SIG-M5 (cell line): ENCODE measurements around the gene VWA1.
"Not testable (repeated sequence)": the region's sequence is repeated elsewhere in the genome, so short reads cannot be mapped to it uniquely, and the experiment has no call there.

ENCODE experiments used
- DNase-seq: peaks from one replicate; lab custom pipeline; 2025; lab: John Stamatoyannopoulos, UW

Gene VWA1

GRCh38 chr1:1435911-1436629, 580 bp downstream of the VWA1 start:
- no peak for DNase-seq

- no peak for DNase-seq
These were observed 1.1 kb downstream of the VWA1 start for GRCh38 chr1:1436630-1437032.

GRCh38 chr1:1437033-1437903, 1.8 kb downstream of the VWA1 start:
- no peak for DNase-seq

GRCh38 chr1:1437904-1438376, 2.5 kb downstream of the VWA1 start:
- no peak for DNase-seq

GRCh38 chr1:1438531-1439381, 3.3 kb downstream of the VWA1 start:
- DNase-seq, result no peak

- no peak for DNase-seq
These were observed 4.2 kb downstream of the VWA1 start for GRCh38 chr1:1439546-1440261.

GRCh38 chr1:1440262-1441001, 4.9 kb downstream of the VWA1 start:
- no peak for DNase-seq

- no peak for DNase-seq
These were observed 5.8 kb downstream of the VWA1 start for GRCh38 chr1:1441002-1441888.

GRCh38 chr1:1442069-1442770, 6.7 kb downstream of the VWA1 start:
- DNase-seq, result no peak

GRCh38 chr1:1446631-1447030, 11.1 kb downstream of the VWA1 start:
- DNase-seq, result not testable (repeated sequence)

- DNase-seq, result no peak
These were observed 13.7 kb downstream of the VWA1 start, which contains the start of gene ATAD3C for GRCh38 chr1:1449099-1449739. Gene ATAD3C, plus strand, starts transcription at chr1:1449689. Its CDS starts 995 bp downstream, at chr1:1450684.

- DNase-seq, result not testable (repeated sequence)
These were observed 15.1 kb downstream of the VWA1 start for GRCh38 chr1:1450616-1451015.

GRCh38 chr1:1451696-1452364, 16.3 kb downstream of the VWA1 start:
- DNase-seq, result no peak

GRCh38 chr1:1452365-1452739, 16.9 kb downstream of the VWA1 start:
- DNase-seq, result not testable (repeated sequence)

GRCh38 chr1:1452882-1453281, 17.4 kb downstream of the VWA1 start:
- no peak for DNase-seq

- not testable (repeated sequence) for DNase-seq
These were observed 19.0 kb downstream of the VWA1 start for GRCh38 chr1:1454286-1455056.

- no peak for DNase-seq
These were observed 19.9 kb downstream of the VWA1 start for GRCh38 chr1:1455366-1455884.
